Measurements from ENCODE around the gene ZMIZ2. TPM values are rescaled to one million over a fixed set of nuclear protein-coding genes. Genes with fewer than 3 reads are reported as not detected.
A peak's percentile ranks its signal among the peaks of the same experiment; 100 is the strongest.
"Not testable (repeated sequence)": the region's sequence is repeated elsewhere in the genome, so short reads cannot be mapped to it uniquely, and the experiment has no call there.

The ZMIZ2 gene
- total RNA-seq, result 100 to 1,000 TPM in 1 of 2 donors, 10 to 100 TPM in 1; 61.8 to 112 TPM

- H3K9me3 ChIP-seq, result no peaks in the 10 kb centered on the region
- DNase-seq, result peak; percentile 96
- H3K4me1 ChIP-seq, result peaks cover 6% of the 10 kb centered on the region
- peak within 1 kb of the TSS; percentile 97 for H3K4me3 ChIP-seq
- no peaks in the 10 kb centered on the region for H3K27me3 ChIP-seq
- H3K9ac ChIP-seq (ENCODE audit: low read depth in 2 of 2, low read length in 2 of 2), result peak within 1 kb of the TSS; percentile 69 to 93
- TF ChIP-seq CTCF (IDR thresholded peaks at IDR 0.05), result no peak
- intact Hi-C loops (cut with DNase I), result no loop called here
- peak within 1 kb of the TSS; percentile 95 for H3K27ac ChIP-seq
- no peaks in the 10 kb centered on the region for H3K36me3 ChIP-seq
These were observed at the start of gene ZMIZ2 for GRCh38 chr7:44748045-44748947. ZMIZ2 (plus strand) TSS chr7:44748847; CDS start chr7:44756250, 7,403 bp downstream.

DNA sequence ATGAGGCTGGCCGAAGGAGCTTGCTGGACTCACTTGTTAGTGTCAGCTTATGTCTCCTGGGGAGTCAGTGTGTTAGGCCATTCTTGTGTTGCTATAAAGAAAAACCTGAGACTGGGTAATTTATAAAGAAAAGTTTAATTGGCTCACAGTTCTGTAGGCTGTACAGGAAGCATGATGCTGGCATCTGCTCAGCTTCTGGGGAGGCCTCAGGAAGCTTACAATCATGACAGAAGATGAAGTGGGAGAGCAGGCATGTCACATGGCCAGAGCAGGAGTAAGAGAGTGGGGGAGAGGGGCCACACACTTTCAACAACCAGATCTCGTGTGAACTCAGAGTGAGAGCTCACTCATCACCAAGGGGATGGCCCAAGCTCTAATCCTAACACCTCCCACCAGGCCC, 49.0 kb upstream of the ZMIZ2 start:
- DNase-seq; H3K9me3 ChIP-seq; H3K4me1 ChIP-seq; H3K27ac ChIP-seq; H3K27me3 ChIP-seq; intact Hi-C loops (cut with DNase I); H3K9ac ChIP-seq (ENCODE audit: low read depth in 2 of 2, low read length in 2 of 2); H3K4me3 ChIP-seq: not testable (repeated sequence)
- H3K36me3 ChIP-seq, result peaks cover 27% of the 10 kb centered on the region

- intact Hi-C loops (cut with DNase I), result no loop called here
- no peak overlapping the region for H3K9ac ChIP-seq (ENCODE audit: low read depth in 2 of 2, low read length in 2 of 2)
- H3K9me3 ChIP-seq, result no peaks in the 10 kb centered on the region
- no peak for TF ChIP-seq CTCF (IDR thresholded peaks at IDR 0.05)
- H3K36me3 ChIP-seq, result peaks cover 27% of the 10 kb centered on the region
- H3K4me3 ChIP-seq, result no peak overlapping the region
- H3K27me3 ChIP-seq, result no peaks in the 10 kb centered on the region
- no peaks in the 10 kb centered on the region for H3K4me1 ChIP-seq
- DNase-seq, result no peak
- H3K27ac ChIP-seq, result no peak overlapping the region
These were observed 48.3 kb upstream of the ZMIZ2 start for GRCh38 chr7:44700322-44700721.

DNA sequence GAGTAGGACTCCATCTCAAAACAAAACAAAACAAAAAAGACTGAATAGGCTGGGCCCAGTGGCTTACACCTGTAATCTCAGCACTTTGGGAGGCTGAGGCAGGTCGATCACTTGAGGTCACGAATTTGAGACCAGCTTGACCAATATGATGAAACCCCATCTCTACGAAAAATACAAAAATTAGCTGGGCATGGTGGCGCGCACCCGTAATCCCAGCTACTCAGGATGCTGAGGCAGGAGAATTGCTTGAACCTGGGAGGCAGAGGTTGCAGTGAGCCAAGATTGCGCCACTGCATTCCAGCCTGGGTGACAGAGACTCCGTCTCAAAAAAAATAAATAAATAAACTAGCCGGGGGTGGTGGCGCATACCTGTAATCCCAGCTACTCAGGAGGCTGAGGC, 45.3 kb upstream of the ZMIZ2 start:
- H3K9me3 ChIP-seq; H3K9ac ChIP-seq (ENCODE audit: low read depth in 2 of 2, low read length in 2 of 2); H3K27me3 ChIP-seq; DNase-seq; H3K27ac ChIP-seq; H3K4me1 ChIP-seq; intact Hi-C loops (cut with DNase I); H3K4me3 ChIP-seq: not testable (repeated sequence)
- H3K36me3 ChIP-seq, result peaks cover 20% of the 10 kb centered on the region

DNA sequence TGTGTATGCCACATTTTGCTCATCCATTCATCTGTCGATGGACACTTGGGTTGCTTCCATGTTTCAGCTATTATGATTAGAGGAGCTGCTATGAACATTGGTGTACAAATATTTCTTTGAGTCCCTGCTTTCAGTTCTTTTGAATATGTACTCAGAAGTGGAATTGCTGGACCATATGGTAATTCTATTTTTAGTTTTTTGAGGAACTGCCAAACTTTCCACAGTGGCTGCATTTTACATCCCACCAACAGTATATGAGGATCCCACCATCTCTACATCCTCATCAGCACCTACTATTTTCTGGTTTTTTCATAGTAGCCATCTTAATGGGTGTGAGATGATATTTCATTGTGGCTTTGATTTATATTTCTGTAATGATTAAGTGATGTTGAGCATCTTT, 44.7 kb upstream of the ZMIZ2 start:
- H3K4me1 ChIP-seq, result no peaks in the 10 kb centered on the region
- no peak for DNase-seq
- no peak overlapping the region for H3K9ac ChIP-seq (ENCODE audit: low read depth in 2 of 2, low read length in 2 of 2)
- H3K27me3 ChIP-seq, result no peaks in the 10 kb centered on the region
- no peak overlapping the region for H3K27ac ChIP-seq
- peaks cover 16% of the 10 kb centered on the region for H3K36me3 ChIP-seq
- no peak overlapping the region for H3K4me3 ChIP-seq
- H3K9me3 ChIP-seq, result no peaks in the 10 kb centered on the region
- no peak for TF ChIP-seq CTCF (IDR thresholded peaks at IDR 0.05)
- intact Hi-C loops (cut with DNase I), result no loop called here

DNA sequence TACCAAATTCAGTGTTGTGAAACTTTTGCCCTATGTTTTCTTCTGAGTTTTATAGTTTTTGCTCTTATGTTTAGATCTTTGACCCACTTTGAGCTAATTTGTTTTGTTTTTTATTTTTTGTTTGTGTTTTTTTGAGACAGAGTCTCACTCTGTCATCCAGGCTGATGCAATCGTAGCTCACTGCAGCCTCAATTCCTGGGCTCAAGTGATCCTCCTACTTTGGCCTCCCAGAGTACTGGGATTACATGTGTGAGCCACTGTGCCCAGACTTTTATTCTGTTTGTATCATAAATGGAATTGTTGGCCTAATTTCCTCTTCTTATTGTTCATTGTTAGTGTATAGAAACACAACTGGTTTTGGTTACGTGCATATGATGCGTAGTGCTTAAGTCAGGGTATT, 43.2 kb upstream of the ZMIZ2 start:
- DNase-seq, result no peak
- no peaks in the 10 kb centered on the region for H3K9me3 ChIP-seq
- H3K4me3 ChIP-seq, result no peak overlapping the region
- intact Hi-C loops (cut with DNase I), result no loop called here
- no peaks in the 10 kb centered on the region for H3K27me3 ChIP-seq
- H3K27ac ChIP-seq, result no peak overlapping the region
- no peak for TF ChIP-seq CTCF (IDR thresholded peaks at IDR 0.05)
- H3K9ac ChIP-seq (ENCODE audit: low read depth in 2 of 2, low read length in 2 of 2), result no peak overlapping the region
- H3K4me1 ChIP-seq, result no peaks in the 10 kb centered on the region
- peaks cover 11% of the 10 kb centered on the region for H3K36me3 ChIP-seq
